Measurements from ENCODE around the gene SLC35C1. TPM values are rescaled to one million over a fixed set of nuclear protein-coding genes. Genes with fewer than 3 reads are reported as not detected.

The SLC35C1 gene
- total RNA-seq, 1 experiment from 2014 or later: 15.6 TPM

GRCh38 chr11:45846974-45847910, 42.3 kb downstream of the SLC35C1 start, which contains the start of gene CRY2:
TSS of gene CRY2 (plus strand) at chr11:45847475. CDS start at chr11:45847491, 16 bp downstream.
- CTCF ChIA-PET: interaction anchor here (0.7 kb wide), 3 partner anchors 11 to 76 kb away, joined by 3 to 7 read pairs (median 5); no protein-coding TSS in a partner anchor
- intact Hi-C loops (cut with micrococcal nuclease; ENCODE audit: unreplicated experiment): loop anchor here (1.0 to 10.0 kb wide), 4 partner anchors 43 to 542 kb away; partner anchors contain the start of gene PEX16

GRCh38 chr11:45847911-45848316, 43.0 kb downstream of the SLC35C1 start:
- peaks cover 16% of the 10 kb centered on the region; the same call in 1 of the 2 replicates for H3K79me2 ChIP-seq (ENCODE audit: low read depth)

More at GRCh38 chr11:45846974-45847910, 42.3 kb downstream of the SLC35C1 start, which contains the start of gene CRY2:
- peak; percentile 88 to 100 for DNase-seq
- Histone ChIP-seq H3F3A (ENCODE audit: insufficient read depth, low read depth) (peaks cover 8% of the 10 kb centered on the region; the same call in 1 of the 2 replicates), H3K27me3 (ENCODE audit: insufficient read depth, low read depth) (no peaks in the 10 kb centered on the region), H3K27ac (peak within 1 kb of the TSS; percentile 30; the same call in 1 of the 2 replicates), H3K9me2 (ENCODE audit: insufficient read depth) (no peaks in the 10 kb centered on the region), H3K4me2 (peak within 1 kb of the TSS; percentile 80), H4K20me1 (ENCODE audit: insufficient read depth) (peaks cover 9% of the 10 kb centered on the region; the same call in 1 of the 2 replicates), H3K4me3 (peak within 1 kb of the TSS; percentile 91), H3K36me3 (ENCODE audit: low read depth) (no peaks in the 10 kb centered on the region), H3K79me2 (ENCODE audit: low read depth) (peaks cover 16% of the 10 kb centered on the region; the same call in 1 of the 2 replicates), H3K4me1 (replicated peaks; ENCODE audit: insufficient read depth) (peaks cover 18% of the 10 kb centered on the region), H2AFZ (peak within 1 kb of the TSS; percentile 99), H3K9me3 (ENCODE audit: insufficient read depth, low read depth) (no peaks in the 10 kb centered on the region)
- POLR2A ChIA-PET (ENCODE audit: unreplicated experiment): interaction anchor here (0.5 to 1.1 kb wide), 10 partner anchors 26 to 1279 kb away, joined by 3 to 22 read pairs (median 3); no protein-coding TSS in a partner anchor
- TSS peak; percentile 94 for BruUV-seq (replicated peaks)
- TF ChIP-seq CTCF (conservative IDR thresholded peaks at IDR 0.05) (no peak), EZH2 (IDR thresholded peaks at IDR 0.05; ENCODE audit: low read depth) (no peak)

More at GRCh38 chr11:45847911-45848316, 43.0 kb downstream of the SLC35C1 start:
- TF ChIP-seq CTCF (conservative IDR thresholded peaks at IDR 0.05) (no peak), EZH2 (IDR thresholded peaks at IDR 0.05; ENCODE audit: low read depth) (no peak)
- H3F3A ChIP-seq (ENCODE audit: insufficient read depth, low read depth): peaks cover 8% of the 10 kb centered on the region; the same call in 1 of the 2 replicates
- no peaks in the 10 kb centered on the region for H3K9me2 ChIP-seq (ENCODE audit: insufficient read depth)
- POLR2A ChIA-PET (ENCODE audit: unreplicated experiment): interaction anchor here (0.6 kb wide), 1 partner anchor 25 kb away, joined by 8 read pairs; no protein-coding TSS in a partner anchor
- H3K27me3 ChIP-seq (ENCODE audit: insufficient read depth, low read depth): no peaks in the 10 kb centered on the region
- BruUV-seq (replicated peaks): no TSS peak
- DNase-seq: peak; percentile 45 to 52
- peak overlapping the region; percentile 99 for H2AFZ ChIP-seq
- CTCF ChIA-PET: no interaction called here
- H3K4me1 ChIP-seq (replicated peaks; ENCODE audit: insufficient read depth): peaks cover 18% of the 10 kb centered on the region
- peak overlapping the region; percentile 80 for H3K4me2 ChIP-seq
- intact Hi-C loops (cut with micrococcal nuclease; ENCODE audit: unreplicated experiment): loop anchor here (1.0 to 10.0 kb wide), 4 partner anchors 44 to 541 kb away; partner anchors contain the start of gene PEX16
- H3K27ac ChIP-seq: peak overlapping the region; percentile 30; the same call in 1 of the 2 replicates
- no peaks in the 10 kb centered on the region for H3K36me3 ChIP-seq (ENCODE audit: low read depth)
- H3K4me3 ChIP-seq: peak overlapping the region; percentile 91
- H4K20me1 ChIP-seq (ENCODE audit: insufficient read depth): peaks cover 15% of the 10 kb centered on the region; the same call in 1 of the 2 replicates
- H3K9me3 ChIP-seq (ENCODE audit: insufficient read depth, low read depth): no peaks in the 10 kb centered on the region
